IMR-90 (cell line): ENCODE data around the gene KIF13A. TPM values are rescaled to one million over a fixed set of nuclear protein-coding genes. Genes with fewer than 3 reads are reported as not detected.

Source experiments
- ATAC-seq: fragments of 200-7000 bp; cut with Tn5 transposase; 2 replicates; pipeline ENCODE4 v1.9.1; 2020; ENCODE audit warnings: low read depth, mild to moderate bottlenecking, moderate library complexity
- BruUV-seq: library from RNA; stranded (reverse); fragments of 400-500 nt; replicated peaks from 2 replicates; lab custom pipeline; 2021; lab: Mats Ljungman, UMichigan
- CTCF ChIA-PET: fragments of 300-600 bp; formaldehyde crosslinking; extraction: SDS; loops from one replicate; lab custom pipeline; 2021; ENCODE audit warnings: antibody characterized with exemption; lab: Yijun Ruan, JAX
- POLR2A ChIA-PET: fragments of 300-600 bp; sonication (Branson Sonifier 250); formaldehyde crosslinking; loops from one replicate; lab custom pipeline; 2022; ENCODE audit warnings: antibody characterized with exemption; ENCODE audit not compliant: unreplicated experiment; lab: Charles Lee
- DNase-seq: peaks from one replicate; pipeline ENCODE4 v3.0.0; 2013
- H2AFZ ChIP-seq: replicated peaks from 2 replicates; pipeline ENCODE3; 2013; ENCODE audit warnings: low read length, mild to moderate bottlenecking; ENCODE audit not compliant: poor library complexity
- H2AK5ac ChIP-seq: 2 replicates; pipeline ENCODE4 v1.6.1; 2013; ENCODE audit warnings: low read depth, low read length, inconsistent platforms
- H2AK9ac ChIP-seq: replicated peaks from 2 replicates; pipeline ENCODE3; 2013; ENCODE audit warnings: mild to moderate bottlenecking, low read depth, low read length, moderate library complexity; ENCODE audit not compliant: poor library complexity
- H2BK120ac ChIP-seq: 2 replicates; pipeline ENCODE4 v1.6.1; 2013; ENCODE audit warnings: low read depth, low read length, inconsistent platforms
- H2BK15ac ChIP-seq: 3 replicates; pipeline ENCODE4 v1.6.1; 2013; ENCODE audit warnings: low read depth, low read length, inconsistent platforms
- H2BK20ac ChIP-seq: 2 replicates; pipeline ENCODE4 v1.6.1; 2013; ENCODE audit warnings: low read depth, mild to moderate bottlenecking, inconsistent platforms, low read length, moderate library complexity
- H2BK5ac ChIP-seq: 2 replicates; pipeline ENCODE4 v1.6.1; 2013; ENCODE audit warnings: mild to moderate bottlenecking, low read depth, low read length, inconsistent platforms; ENCODE audit not compliant: poor library complexity, severe bottlenecking
- H3K14ac ChIP-seq: replicated peaks from 2 replicates; pipeline ENCODE4 v1.6.1; 2013; ENCODE audit warnings: low read depth, low read length, inconsistent platforms
- H3K18ac ChIP-seq: 2 replicates; pipeline ENCODE4 v1.6.1; 2013; ENCODE audit warnings: low read depth, low read length, control low read depth
- H3K23ac ChIP-seq: 2 replicates; pipeline ENCODE4 v1.6.1; 2013; ENCODE audit warnings: low read depth, low read length, inconsistent platforms
- H3K27ac ChIP-seq: 2 replicates; pipeline ENCODE4 v1.5.1; 2013; ENCODE audit warnings: mild to moderate bottlenecking, control low read depth, low read length; ENCODE audit not compliant: insufficient read depth
- H3K27me3 ChIP-seq: 2 replicates; pipeline ENCODE4 v1.6.1; 2013; ENCODE audit warnings: low read length; ENCODE audit not compliant: control insufficient read depth, insufficient read depth
- H3K36me3 ChIP-seq: 2 replicates; pipeline ENCODE4 v1.6.1; 2013; ENCODE audit warnings: low read length, mixed read lengths; ENCODE audit not compliant: control insufficient read depth, insufficient read depth
- H3K4ac ChIP-seq: 2 replicates; pipeline ENCODE4 v1.6.1; 2013; ENCODE audit warnings: low read depth, low read length, inconsistent platforms
- H3K4me1 ChIP-seq: 2 replicates; pipeline ENCODE4 v1.6.1; 2013; ENCODE audit warnings: low read length, mixed read lengths; ENCODE audit not compliant: control insufficient read depth, insufficient read depth
- H3K4me2 ChIP-seq: 2 replicates; pipeline ENCODE4 v1.6.1; 2013; ENCODE audit warnings: low read depth, mild to moderate bottlenecking, control low read depth, low read length, moderate library complexity
- H3K4me3 ChIP-seq: 2 replicates; pipeline ENCODE4 v1.5.1; 2013; ENCODE audit warnings: low read depth, mild to moderate bottlenecking, control low read depth, low read length, moderate library complexity; ENCODE audit not compliant: insufficient read depth
- H3K56ac ChIP-seq: 2 replicates; pipeline ENCODE4 v1.6.1; 2013; ENCODE audit warnings: low read length, inconsistent platforms; ENCODE audit not compliant: insufficient read depth; ENCODE audit errors: extremely low read depth
- H3K79me1 ChIP-seq, 2 experiments: 2 replicates each; pipeline ENCODE4 v1.6.1; 2013; ENCODE audit warnings: low read length in 2 of 2, inconsistent platforms in 1 of 2, low read depth in 1 of 2
- H3K9ac ChIP-seq: 2 replicates; pipeline ENCODE4 v1.6.1; 2013; ENCODE audit warnings: low read depth, low read length, control low read depth
- H3K9me1 ChIP-seq: 2 replicates; pipeline ENCODE4 v1.6.1; 2013; ENCODE audit warnings: low read length, inconsistent platforms; ENCODE audit not compliant: insufficient read depth
- H3K9me3 ChIP-seq: 2 replicates; pipeline ENCODE4 v1.6.1; 2013; ENCODE audit warnings: low read length; ENCODE audit not compliant: control insufficient read depth, insufficient read depth
- H4K20me1 ChIP-seq: 2 replicates; pipeline ENCODE4 v1.6.1; 2013; ENCODE audit warnings: low read length, inconsistent platforms; ENCODE audit not compliant: insufficient read depth
- H4K5ac ChIP-seq: 2 replicates; pipeline ENCODE4 v1.6.1; 2013; ENCODE audit warnings: mild to moderate bottlenecking, low read depth, low read length, control low read depth
- H4K8ac ChIP-seq, 2 experiments: 2 replicates each; pipeline ENCODE4 v1.6.1; 2013; ENCODE audit warnings: low read depth in 2 of 2, low read length in 2 of 2, control low read depth in 1 of 2, inconsistent platforms in 1 of 2
- H4K91ac ChIP-seq: 2 replicates; pipeline ENCODE4 v1.6.1; 2013; ENCODE audit warnings: low read depth, low read length, inconsistent platforms; ENCODE audit not compliant: insufficient read depth
- BHLHE40 ChIP-seq: fragments of 150-350 bp; IDR thresholded peaks from 2 replicates; pipeline ENCODE4 v1.6.1; 2016; ENCODE audit warnings: mild to moderate bottlenecking, low read depth, low read length
- CEBPB ChIP-seq: IDR thresholded peaks from 2 replicates; pipeline ENCODE4 v1.6.1; 2012; ENCODE audit warnings: low read depth, low read length, improper control_type of control experiment
- CHD1 ChIP-seq: IDR thresholded peaks from 2 replicates; pipeline ENCODE4 v1.6.1; 2012; ENCODE audit warnings: low read depth, low read length, improper control_type of control experiment
- CTCF ChIP-seq: conservative IDR thresholded peaks from 2 replicates; pipeline ENCODE4 v1.5.1; 2012; ENCODE audit warnings: mild to moderate bottlenecking, low read depth, low read length, improper control_type of control experiment
- ELK1 ChIP-seq: fragments of 150-350 bp; IDR thresholded peaks from 2 replicates; pipeline ENCODE4 v1.6.1; 2016; ENCODE audit warnings: low read depth, mild to moderate bottlenecking, low read length, moderate library complexity, borderline replicate concordance
- FOS ChIP-seq: fragments of 150-350 bp; IDR thresholded peaks from 2 replicates; pipeline ENCODE4 v1.6.1; 2016; ENCODE audit warnings: low read depth, low read length
- MAFK ChIP-seq: IDR thresholded peaks from 2 replicates; pipeline ENCODE4 v1.6.1; 2012; ENCODE audit warnings: low read depth, low read length, improper control_type of control experiment
- MAZ ChIP-seq: IDR thresholded peaks from 2 replicates; pipeline ENCODE4 v1.6.1; 2012; ENCODE audit warnings: low read depth, mild to moderate bottlenecking, low read length, improper control_type of control experiment, moderate library complexity, borderline replicate concordance
- MXI1 ChIP-seq: IDR thresholded peaks from 2 replicates; pipeline ENCODE4 v1.6.1; 2012; ENCODE audit warnings: low read depth, mild to moderate bottlenecking, low read length, moderate library complexity, borderline replicate concordance
- NFE2L2 ChIP-seq: fragments of 150-350 bp; IDR thresholded peaks from 2 replicates; pipeline ENCODE4 v1.6.1; 2016; ENCODE audit warnings: low read depth, mild to moderate bottlenecking, low read length
- POLR2A ChIP-seq: IDR thresholded peaks from 2 replicates; pipeline ENCODE4 v1.6.1; 2012; ENCODE audit warnings: mild to moderate bottlenecking, low read depth, low read length
- RAD21 ChIP-seq: IDR thresholded peaks from 2 replicates; pipeline ENCODE4 v1.6.1; 2012; ENCODE audit warnings: low read length, improper control_type of control experiment
- RCOR1 ChIP-seq: IDR thresholded peaks from 2 replicates; pipeline ENCODE4 v1.6.1; 2012; ENCODE audit warnings: mild to moderate bottlenecking, low read length, improper control_type of control experiment; ENCODE audit not compliant: insufficient replicate concordance
- RFX5 ChIP-seq: IDR thresholded peaks from 2 replicates; pipeline ENCODE4 v1.8.0; 2012; ENCODE audit warnings: low read depth, mild to moderate bottlenecking, low read length, moderate library complexity
- SMC3 ChIP-seq: fragments of 150-350 bp; IDR thresholded peaks from 2 replicates; pipeline ENCODE4 v1.6.1; 2016; ENCODE audit warnings: low read depth, mild to moderate bottlenecking, antibody characterized with exemption, low read length, moderate library complexity
- USF2 ChIP-seq: fragments of 150-350 bp; IDR thresholded peaks from 2 replicates; pipeline ENCODE4 v1.6.1; 2017; ENCODE audit warnings: mild to moderate bottlenecking, antibody characterized with exemption, low read length, low read depth
- WGBS, 2 experiments: methylation state at CpG; one replicate each; pipeline versions ENCODE4 v1.1.5 to v1.1.7; 2013; ENCODE audit warnings: missing lambda C conversion rate in 2 of 2; ENCODE audit not compliant: insufficient read length in 1 of 2; ENCODE audit errors: extremely low coverage in 2 of 2; 5-methylcytosine and 5-hydroxymethylcytosine counted together
- dilution Hi-C: fragments of 300-500 bp; cut with HindIII; formaldehyde crosslinking; loops from one replicate; pipeline ENCODE4 v1.14.3; 2018; ENCODE audit warnings: low sequenced_read_pairs; ENCODE audit not compliant: unreplicated experiment
- in situ Hi-C: fragments of 300-500 bp; cut with MboI; formaldehyde crosslinking; loops from 3 replicates; pipeline ENCODE4 v1.14.3; 2019; ENCODE audit warnings: low sequenced_read_pairs, inconsistent platforms, mixed read lengths
- intact Hi-C: fragments of 100-400 bp; cut with micrococcal nuclease; formaldehyde crosslinking; loops from 2 replicates; pipeline ENCODE4 v1.10.0; 2022
- polyA plus RNA-seq, 3 experiments: library from polyadenylated mRNA; depleted of rRNA; stranded (reverse); fragments of >200 nt; gene quantifications; 2 replicates each; pipeline ENCODE4 v1.2.3, GENCODE V29; 2012; ENCODE audit warnings: low replicate concordance in 1 of 3
- total RNA-seq: library from RNA; depleted of rRNA; stranded (reverse); fragments of >200 nt; gene quantifications from 2 replicates; pipeline ENCODE4 v1.2.3, GENCODE V29; 2012

KIF13A gene
- total and polyA plus RNA-seq, 2 of the 4 experiments (the other 2 are of a cell fraction) = 23.3 to 51.8 TPM

- H2BK20ac ChIP-seq = no peak overlapping the region
- no peak overlapping the region for H2AK5ac ChIP-seq
- no peaks in the 10 kb centered on the region for H3K9me3 ChIP-seq
- H4K20me1 ChIP-seq = no peaks in the 10 kb centered on the region
- no peak overlapping the region for H3K4me2 ChIP-seq
- no peak overlapping the region for H3K56ac ChIP-seq
- peaks cover 3% of the 10 kb centered on the region for H3K4me1 ChIP-seq
- H3K18ac ChIP-seq = no peak overlapping the region
- no peak overlapping the region for H4K91ac ChIP-seq
- H3K27me3 ChIP-seq = no peaks in the 10 kb centered on the region
- H4K8ac ChIP-seq = no peak overlapping the region
- H3K23ac ChIP-seq = no peak overlapping the region
- H3K9me1 ChIP-seq = peaks cover 8% of the 10 kb centered on the region
- TF ChIP-seq CHD1 = no peak
- no peak for TF ChIP-seq CTCF
- TF ChIP-seq MXI1 = no peak
- no peak for TF ChIP-seq RAD21
- TF ChIP-seq NFE2L2 = no peak
- no peak for TF ChIP-seq SMC3
- TF ChIP-seq MAZ = no peak
- TF ChIP-seq POLR2A = no peak
- no peak for TF ChIP-seq RCOR1
- no peak for TF ChIP-seq ELK1
- no peak for TF ChIP-seq RFX5
- no peak for TF ChIP-seq BHLHE40
- no peak for TF ChIP-seq USF2
- no peak for TF ChIP-seq MAFK
- no peak for TF ChIP-seq FOS
- no peak for TF ChIP-seq CEBPB
- H2BK5ac ChIP-seq = no peak overlapping the region
- no peak overlapping the region for H3K27ac ChIP-seq
- H3K4ac ChIP-seq = no peak overlapping the region
- H4K5ac ChIP-seq = no peak overlapping the region
- dilution Hi-C loops (no loop called here), in situ Hi-C loops (loop anchor here (10.0 kb wide), 1 partner anchor 155 kb away; the partner anchor contains the start of gene KIF13A), intact Hi-C loops (loop anchor here (5.0 kb wide), 1 partner anchor 292 kb away; the partner anchor contains the start of gene NHLRC1)
- ATAC-seq (no peak), DNase-seq (no peak)
- no peak overlapping the region for H3K9ac ChIP-seq
- BruUV-seq = no TSS peak
- H3K79me1 ChIP-seq = peaks cover 0 to 15% of the 10 kb centered on the region in 2 experiments; a peak in 3 of 4 replicates
- POLR2A ChIA-PET = no interaction called here
- CTCF ChIA-PET = no interaction called here
- no peak overlapping the region for H2BK15ac ChIP-seq
- WGBS, 2 experiments = 100% methylated on average over 1 of the region's 3 CpGs; no CpG with 5 or more reads in 1 of the 2 experiments
- no peak overlapping the region for H2AK9ac ChIP-seq
- H3K4me3 ChIP-seq = no peak overlapping the region
- H3K36me3 ChIP-seq = peaks cover 36% of the 10 kb centered on the region
- H2AFZ ChIP-seq = no peak overlapping the region
- no peak overlapping the region for H2BK120ac ChIP-seq
- no peak overlapping the region for H3K14ac ChIP-seq
Measured at GRCh38 chr6:17829905-17830304, 157.5 kb downstream of the KIF13A start.
